Stimulated activated CD8-positive, alpha-beta memory T cell treated with anti-CD3 and anti-CD28 coated beads, Interleukin-12 subunit alpha, Interleukin-12 subunit beta, amount 100 ng/mL, for 1 hour (primary cell): ENCODE results near the gene TULP3.
A peak's percentile ranks its signal among the peaks of the same experiment; 100 is the strongest.

Experiments used
- DNase-seq: peaks from one replicate; pipeline ENCODE4 v3.0.0-alpha.2; 2020; ENCODE audit warnings: low read depth

The TULP3 gene

DNA sequence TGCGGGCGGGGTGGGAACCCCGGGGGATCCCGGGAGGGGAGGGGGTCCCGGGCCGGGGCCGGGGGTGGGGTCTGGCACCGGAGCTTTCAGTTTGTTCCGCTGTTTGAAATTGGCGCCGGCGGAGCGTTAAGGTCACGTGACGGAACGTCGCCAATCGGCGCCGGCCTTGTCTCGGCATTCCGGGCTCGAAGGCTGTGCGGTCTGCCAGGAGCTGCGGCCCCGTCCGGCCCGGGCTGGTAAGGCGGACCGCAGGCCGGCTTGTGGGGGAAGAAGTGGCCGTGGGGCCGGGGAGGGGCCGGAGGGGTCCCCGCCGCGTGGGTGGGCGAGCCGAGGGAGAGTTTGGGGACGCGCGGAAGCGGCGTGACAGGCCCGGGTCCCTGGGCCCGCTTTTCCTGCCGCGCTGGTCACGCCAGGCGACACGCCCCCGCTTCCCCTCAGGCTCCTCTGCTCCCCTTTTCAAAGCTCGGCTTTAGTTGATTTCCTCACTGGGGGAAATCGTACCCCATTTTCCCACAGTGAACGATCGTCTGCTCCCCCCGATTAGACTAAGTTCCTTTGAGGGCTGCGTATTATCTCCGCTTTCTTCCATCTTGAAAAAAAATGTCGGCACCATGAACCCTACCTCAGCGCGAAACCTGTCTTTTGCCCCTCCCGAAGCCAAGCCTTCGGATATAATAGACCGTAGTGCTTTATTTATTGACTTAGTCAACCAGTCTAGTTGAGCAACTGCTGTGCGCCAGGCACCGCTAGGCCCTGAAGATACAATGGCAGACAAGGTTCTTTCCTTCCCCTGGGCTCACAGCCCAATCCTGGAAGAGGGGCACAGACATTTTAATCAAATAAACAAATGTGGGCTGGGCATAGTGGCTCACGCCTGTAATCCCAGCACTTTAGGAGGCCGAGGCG is 13.4 kb upstream of the TULP3 start, which contains the start of the genes FOXM1 and RHNO1:
TSS of gene FOXM1 (minus strand) at position 128 of the 906 bp plus-strand sequence. CDS start 2,696 bp downstream, outside the sequence.
TSS of gene RHNO1 (plus strand) at position 177 of the 906 bp plus-strand sequence. CDS start 8,144 bp downstream, outside the sequence.
- peak; percentile 79 for DNase-seq

DNA sequence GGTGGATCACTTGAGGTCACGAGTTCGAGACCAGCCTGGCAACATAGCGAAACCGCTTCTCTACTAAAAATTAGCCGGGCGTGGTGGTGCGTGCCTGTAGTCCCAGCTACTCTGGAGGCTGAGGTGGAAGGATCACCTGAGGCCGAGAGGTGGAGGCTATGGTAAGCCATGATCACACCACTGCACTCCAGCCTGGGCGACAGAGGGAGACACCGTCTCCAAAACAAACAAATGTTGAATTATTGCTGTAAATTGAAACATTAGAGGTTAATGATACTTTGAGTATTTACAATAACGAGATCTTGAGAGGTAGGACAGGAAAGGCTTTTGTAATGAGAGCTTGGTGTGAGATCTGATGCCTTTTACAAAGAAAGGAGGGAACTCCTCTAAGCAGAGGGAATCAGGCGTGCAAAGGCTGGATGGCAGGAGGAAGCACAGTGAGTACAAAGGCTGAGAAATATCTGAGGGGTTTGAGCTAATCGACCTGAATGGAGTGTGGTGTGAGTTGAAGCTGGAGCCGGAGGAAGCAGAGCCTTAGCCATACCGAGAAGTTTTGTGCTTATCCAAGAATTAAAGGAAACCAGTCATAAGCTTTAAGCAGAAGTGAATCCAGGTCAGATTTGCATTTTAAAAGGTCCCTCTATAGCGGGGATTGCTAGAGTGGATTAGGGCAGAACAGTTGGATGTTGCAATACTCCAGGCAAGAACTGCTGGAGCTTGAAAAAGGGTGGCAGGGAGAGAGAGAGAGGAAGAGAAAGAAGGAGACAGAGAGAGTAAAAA is 12.5 kb upstream of the TULP3 start:
- DNase-seq = no peak

DNA sequence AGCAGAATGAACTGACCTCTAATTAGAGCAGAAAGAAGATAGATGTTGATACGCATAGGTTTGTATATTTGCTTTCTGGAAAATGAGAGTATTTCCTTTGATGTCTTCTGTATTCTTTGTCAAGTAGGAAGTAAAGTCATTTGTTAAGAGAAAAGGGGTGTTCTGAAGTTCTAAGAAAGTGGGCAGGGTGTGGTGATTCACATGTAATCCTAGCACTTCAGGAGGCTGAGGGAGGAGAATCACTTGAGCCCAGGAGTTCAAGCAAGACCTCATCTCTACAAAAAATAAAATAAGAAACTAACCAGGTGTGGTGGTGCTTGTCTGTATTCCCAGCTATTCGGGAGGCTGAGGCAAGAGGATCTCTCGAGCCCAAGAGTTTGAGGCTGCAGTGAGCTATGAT is 10.8 kb upstream of the TULP3 start:
- no peak for DNase-seq

DNA sequence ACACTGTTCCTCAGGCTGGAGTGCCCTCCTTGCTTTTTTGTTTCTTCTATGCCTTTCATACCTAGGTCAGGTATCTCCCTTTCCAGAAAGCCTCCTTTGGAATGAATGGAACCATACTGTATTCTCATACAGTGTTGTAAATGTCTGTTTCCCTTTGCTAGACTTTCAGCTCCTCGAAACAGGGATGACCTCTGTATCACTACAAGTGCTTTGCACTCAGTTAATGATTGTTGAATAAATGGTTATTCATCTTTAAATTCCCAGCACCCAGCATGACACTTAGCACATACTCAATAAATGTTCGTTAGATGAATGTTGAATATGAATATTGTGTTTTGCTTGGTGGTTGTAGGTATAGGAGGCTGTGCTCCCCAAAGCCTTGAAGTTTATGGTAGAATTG is 5.9 kb upstream of the TULP3 start:
- no peak for DNase-seq

DNA sequence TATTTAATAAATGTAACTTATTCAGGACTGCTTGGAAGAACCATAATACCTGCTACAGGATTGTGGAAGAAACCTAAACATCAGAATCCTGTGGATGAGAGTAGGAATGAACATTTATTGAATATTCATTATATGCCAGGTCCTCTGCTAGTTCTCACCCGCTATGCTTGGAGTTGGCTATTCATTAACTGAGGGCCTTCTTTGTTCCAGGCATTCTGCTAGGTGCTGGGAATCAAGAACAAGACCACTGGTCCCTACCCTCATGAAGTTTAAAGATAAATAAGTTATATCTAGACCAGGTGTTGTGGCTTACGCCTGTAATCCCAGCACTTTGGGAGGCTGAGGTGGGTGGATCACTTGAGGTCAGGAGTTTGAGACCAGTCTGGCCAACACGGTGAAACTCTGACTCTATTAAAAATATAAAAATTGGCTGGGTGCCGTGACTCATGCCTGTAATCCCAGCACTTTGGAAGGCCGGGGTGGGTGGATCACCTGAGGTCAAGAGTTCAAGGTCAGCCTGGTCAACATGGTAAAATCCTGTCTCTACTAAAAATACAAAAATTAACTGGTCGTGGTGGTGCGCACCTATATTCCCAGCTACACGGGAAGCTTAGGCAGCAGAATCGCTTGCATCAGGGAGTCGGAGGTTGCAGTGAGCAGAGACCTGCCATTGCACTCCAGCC is 3.8 kb upstream of the TULP3 start:
- no peak for DNase-seq

DNA sequence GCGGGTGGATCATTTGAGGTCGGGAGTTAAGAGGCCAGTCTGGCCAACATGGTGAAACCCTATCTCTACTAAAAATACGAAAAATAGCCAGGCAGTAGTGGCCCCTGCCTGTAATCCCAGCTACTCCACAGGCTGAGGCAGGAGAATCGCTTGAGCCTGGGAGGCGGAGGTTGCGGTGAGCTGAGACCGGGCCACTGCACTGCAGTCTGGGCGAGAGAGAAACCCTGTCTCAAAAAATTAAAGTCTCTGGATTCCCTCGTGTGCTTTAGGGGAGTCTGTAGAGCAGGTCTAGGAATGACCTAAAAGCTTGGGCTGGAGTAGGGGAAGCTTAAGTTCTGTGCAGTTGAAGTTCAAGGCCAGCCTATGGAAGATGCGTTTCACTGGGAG is 697 bp upstream of the TULP3 start:
- no peak for DNase-seq

DNA sequence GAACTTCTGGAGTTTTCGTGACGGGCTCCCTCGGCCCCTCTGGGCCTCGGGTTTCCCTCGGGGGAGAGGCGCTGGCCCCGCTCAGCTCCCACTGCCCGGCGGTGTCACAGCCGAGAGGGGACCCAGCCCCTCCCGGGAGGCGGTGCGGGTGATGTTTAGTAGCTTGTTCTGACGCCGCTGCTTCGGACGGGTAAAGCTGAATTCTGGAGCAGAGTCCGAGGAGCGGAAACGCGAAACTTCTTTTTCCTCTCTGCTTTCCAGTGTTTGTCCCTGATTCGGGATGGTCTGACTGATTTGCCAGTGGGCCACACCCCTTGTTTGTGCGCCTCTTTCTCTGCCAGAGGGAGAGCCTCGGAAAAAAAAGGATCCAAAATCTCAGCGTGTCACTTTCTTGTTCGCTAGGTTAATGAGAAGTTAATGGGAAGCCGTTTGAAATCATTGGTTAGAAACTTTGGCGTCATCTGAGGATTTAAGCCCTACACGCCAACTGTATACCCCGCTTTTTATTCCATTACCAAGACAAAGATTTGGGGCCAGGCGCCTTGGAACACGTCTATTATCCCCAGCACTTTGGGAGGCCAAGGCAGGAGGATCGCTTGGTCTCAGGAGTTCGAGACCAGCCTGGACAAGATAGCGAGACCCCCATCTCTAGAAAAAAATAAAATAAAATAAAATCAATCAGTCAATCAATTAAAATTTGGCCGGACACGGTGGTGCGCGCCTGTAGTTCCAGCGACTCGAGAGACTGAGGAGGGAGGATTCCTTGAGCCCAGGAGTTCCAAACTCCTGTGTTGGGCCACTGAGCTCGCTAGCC is 756 bp downstream of the TULP3 start:
- DNase-seq = peak; percentile 10

DNA sequence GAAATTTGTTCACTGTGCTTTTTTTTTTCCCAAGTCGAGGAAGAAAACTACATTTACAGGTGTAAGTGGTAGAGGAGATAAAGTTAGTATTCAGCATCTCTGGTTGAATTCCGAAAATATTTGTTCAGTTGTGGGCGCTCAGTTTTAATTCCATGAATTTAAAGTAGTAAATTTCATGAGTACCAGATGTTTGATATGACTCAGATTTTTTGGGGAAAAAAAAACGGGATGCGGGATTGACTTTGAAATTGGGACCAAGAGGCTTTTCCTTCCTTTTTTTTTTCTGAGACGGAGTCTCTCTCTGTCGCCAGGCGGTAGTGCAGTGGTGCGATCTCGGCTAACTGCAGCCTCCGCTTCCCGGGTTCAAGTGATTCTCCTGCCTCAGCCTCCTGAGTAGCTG is 1.6 kb downstream of the TULP3 start:
- no peak for DNase-seq

DNA sequence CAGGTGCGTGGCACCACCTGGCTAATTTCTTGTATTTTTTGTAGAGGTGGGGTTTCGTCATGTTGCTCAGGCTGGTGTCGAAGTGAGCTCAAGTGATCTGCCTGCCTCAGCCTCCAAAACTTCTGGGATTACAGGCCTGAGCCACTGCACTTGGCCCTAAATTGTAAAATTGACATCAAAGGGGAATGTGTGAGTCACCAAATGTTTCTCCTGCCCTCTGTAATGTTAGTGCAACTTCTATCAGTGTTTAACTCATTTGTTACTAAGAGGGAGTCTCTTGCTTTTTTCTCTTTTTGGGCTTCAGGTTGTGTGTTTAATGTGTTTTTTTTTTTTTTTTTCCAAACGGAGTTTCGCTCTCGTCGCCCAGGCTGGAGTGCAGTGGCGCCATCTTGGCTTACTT is 2.3 kb downstream of the TULP3 start:
- DNase-seq = no peak

DNA sequence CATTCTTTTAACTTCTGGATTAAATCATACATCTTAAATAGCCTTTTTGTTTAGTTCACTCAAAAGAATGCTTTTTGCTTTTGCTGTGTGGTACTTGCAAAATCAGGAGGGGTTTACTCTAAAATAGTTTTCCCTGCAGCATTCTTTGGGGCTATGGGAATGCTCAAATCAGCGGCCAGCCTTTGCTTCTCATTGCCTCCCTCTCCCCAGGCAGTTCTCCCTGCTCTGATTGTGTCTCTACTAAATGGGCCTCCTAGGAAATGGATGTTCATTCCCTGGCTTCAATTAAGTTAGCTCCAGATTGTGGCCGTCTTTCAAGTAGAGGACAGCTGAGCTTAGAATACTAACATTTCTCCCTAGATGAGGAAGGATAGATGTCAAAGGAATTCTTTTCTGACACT is 4.4 kb downstream of the TULP3 start:
- DNase-seq = no peak

DNA sequence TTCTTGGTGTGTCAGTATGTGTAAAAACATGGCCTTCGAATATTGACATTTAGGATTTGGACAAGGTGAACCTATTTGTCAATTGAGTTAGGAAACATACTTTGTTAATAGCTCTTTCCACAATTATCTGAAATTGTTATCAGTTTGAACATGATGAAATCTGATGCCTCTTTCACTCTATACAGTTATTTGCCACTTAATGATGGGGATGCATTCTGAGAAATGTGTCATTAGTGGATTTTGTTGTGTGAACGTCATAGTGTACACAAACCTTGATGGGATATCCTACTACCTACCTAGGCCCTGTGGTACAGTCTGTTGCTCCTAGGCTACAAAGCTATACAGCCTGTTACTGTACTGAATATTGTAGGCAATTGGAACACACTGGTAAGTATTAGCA is 4.8 kb downstream of the TULP3 start:
- DNase-seq = no peak

DNA sequence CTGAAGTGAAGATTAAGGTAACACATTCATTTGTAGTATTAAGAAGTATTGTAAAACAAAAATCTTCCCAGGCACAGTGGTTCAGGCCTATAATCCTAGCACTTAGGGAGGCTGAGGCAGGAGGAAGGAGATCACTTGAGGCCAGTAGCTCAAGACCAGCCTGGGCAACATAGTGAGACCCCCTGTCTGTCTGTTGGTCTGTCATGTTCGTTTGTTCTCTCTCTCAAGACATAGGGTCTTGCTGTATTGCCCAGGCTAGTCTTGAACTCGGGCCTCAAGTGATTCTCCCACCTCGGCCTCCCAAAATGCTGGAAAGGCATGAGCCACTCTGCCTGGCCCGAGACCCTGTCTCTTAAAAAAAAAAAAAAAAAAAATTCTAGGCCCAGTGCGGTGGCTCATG is 6.7 kb downstream of the TULP3 start:
- DNase-seq = no peak

DNA sequence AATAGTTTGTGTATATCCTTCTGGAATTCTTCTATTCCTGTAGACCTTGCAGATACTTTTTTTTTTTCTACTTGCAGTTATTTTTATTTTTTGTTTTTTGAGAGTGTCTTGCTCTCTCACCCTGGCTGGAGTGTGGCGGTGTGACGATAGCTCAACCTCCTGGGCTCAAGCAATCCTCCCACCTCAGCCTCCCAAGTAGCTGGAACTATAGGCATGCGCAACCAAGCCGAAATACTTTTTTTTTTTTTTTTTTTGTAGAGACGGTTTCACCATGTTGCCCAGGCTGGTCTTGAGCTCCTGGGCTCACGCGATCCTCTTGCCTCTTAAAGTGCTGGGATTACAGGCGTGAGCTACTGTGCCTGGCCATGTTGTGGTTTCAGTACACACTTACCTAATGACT is 10.0 kb downstream of the TULP3 start:
- DNase-seq = no peak

DNA sequence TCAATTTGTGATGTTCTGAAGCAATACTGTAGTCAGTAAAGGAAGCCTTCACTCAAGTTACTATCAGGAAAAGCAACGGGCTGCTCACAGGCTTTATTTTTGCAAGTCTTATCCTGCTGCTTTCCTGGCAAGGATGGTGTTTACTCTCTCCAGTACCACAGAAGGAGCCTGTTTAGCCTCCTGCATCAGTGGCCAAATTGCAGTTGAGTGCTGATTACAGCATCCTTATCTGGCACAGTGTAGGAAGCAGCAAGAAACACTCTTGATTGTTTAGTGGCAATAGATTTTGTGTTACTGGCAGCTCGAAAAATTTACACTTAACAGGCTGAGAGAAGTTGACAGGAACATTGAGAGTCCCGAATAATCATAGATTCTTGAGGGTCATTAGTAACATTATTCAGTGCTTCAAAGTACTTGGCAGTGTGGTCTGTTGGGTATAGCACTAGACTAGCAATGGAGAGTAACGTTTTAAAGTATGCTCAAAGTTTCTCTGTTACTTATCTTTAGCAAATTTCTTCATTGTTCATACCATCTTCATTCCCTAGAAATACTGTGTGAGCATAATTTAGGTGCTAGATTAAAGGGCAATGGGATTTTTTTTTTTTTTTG is 11.7 kb downstream of the TULP3 start:
- DNase-seq = no peak

DNA sequence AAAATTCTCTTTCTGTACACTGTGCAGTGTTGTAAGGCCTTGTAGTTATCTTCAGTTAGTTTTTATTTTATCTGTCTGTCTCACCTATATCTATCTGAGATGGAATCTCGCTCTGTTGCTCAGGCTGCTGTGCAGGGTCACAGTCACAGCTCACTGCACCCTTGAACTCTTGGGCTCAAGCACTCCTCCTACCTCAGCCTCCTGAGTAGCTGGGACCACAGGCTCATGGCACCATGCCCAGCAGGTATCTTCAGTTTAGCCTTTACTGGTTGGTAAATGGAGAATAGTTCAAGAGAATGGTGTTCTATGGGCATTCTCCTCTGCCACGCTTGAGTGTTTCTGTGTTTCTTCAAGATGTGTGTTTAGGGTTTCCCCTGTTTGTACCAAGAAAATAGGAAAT is 13.6 kb downstream of the TULP3 start:
- DNase-seq = no peak

DNA sequence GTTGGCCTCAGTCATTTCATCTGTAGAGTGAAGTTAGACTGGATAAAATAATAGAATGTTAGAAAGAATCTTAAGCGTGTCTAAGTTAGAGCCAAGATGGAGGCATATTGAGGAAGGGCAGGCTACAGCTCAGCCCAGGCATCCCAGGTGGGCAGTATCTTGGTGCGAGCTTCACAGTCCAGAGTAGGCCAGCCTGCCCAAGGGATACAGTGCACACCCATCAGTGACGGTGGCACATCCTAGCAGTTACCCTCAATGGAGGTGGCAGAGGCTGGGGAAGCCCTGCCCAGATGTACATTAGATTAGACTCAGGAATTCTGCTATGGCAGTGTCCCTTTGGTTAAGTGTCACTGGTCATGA is 21.5 kb downstream of the TULP3 start:
- DNase-seq = no peak

DNA sequence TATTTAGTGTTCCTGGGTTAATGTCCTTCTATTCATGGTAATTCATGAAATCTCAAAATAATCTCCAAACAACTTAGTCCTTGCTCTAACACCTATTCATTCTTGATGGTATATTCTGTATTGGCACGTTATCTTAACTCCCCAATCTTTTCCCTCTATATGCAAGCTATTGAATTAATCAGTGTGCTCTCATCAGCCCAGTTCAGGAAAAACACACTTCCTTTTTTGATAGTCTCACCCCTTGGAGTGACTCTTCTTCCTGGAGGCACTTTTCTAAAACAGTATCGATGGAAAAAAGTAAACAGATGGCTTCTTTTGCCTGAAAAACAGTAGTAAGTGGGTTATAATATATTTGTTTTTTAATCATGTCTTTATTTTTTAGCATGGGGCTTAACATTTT is 28.6 kb downstream of the TULP3 start:
- no peak for DNase-seq

DNA sequence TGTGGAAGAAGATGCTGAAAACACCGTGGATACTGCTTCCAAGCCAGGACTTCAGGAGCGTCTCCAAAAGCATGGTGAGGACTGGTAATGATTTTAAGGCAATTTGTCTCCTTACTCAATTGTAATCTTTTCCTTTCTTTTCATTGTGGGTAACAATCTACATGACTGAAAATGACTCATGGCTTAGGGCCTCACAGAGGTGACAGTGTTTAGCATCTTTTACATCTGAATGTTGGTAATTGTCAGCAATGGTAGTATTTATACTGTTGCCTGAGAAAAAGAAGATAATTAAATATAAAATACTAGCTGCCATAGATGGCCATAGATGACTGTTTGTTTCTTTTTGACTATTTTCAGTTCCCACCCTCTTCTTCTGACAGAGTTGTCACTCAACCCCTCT is 31.6 kb downstream of the TULP3 start:
- DNase-seq = no peak

DNA sequence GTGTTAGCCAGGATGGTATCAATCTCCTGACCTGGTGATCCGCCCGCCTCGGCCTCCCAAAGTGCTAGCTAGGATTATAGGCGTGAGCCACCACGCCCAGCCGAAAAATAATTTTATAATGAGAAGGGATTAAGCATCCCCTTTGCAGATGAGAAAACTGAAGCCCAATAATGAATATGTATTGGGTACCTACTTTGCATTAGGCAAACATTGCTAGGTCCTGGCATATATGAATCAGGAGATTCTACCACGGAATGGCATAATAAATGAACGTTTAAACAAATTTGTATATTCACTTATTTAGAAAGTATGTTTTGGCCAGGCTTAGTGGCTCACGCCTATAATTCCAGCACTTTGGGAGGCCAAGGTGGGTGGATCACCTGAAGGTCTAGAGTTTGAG is 32.4 kb downstream of the TULP3 start:
- no peak for DNase-seq

DNA sequence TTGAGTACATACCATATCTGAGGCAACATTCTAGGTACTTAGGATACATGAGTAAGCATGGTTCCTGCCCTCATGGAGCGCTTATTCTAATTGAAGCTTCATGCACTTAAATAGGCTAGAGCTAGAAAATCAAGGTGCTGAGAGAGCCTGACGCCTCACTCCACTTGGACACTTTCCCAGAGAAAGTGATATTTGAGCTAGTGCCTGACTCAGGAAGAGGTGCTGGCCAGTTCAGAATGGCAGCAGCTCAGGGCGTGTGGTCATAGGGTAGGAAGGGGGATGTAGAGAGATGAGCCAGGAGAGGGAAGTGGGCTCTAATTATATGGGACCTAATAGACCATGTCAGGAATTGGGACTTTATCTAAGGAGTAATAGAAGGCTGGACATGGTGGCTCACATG is 33.3 kb downstream of the TULP3 start:
- no peak for DNase-seq

DNA sequence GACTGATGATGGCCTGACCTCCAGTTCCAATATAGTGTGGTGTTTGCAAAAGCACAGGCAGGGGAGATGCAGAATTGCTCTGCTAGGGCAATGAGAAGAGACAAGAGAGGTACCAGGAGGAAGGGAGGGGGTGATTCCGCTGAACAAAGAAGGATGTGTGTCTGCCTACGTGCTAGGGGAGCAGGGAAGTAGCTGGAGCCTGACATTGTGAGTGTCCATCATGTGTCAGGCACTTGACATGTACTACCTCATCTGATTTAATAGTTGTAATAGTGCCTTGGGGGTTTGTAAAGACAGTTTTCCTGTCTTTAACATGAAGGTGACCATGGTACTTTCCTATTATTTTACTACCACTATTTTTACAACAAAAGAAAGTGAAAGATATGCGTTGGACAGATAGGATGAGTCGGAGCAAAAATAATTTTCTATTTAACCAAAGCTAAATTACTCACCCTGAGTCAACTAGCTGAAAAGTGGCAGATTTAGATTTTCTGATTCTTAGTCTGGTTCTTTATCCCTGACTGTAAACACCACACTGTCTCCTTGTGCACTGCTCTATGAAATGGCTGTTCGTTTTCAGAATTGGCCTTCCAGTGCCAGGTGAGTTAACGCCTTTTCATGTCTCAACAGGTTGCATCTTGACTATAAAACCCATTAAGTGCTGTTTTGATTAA is 34.8 kb downstream of the TULP3 start:
- no peak for DNase-seq
